GM12891 (cell line): ENCODE results near the gene MACIR.

Source experiments
- DNase-seq: peaks from one replicate; pipeline ENCODE4 v3.0.0; 2011; ENCODE audit warnings: low spot score; ENCODE audit not compliant: insufficient read length
- FAIRE-seq: peaks from 2 replicates; lab custom pipeline; 2011; peaks lifted over from hg19 to GRCh38; lab: Jason Lieb, UNC
- PAX5 ChIP-seq: IDR thresholded peaks from 2 replicates; pipeline ENCODE4 v1.6.1; 2011; ENCODE audit warnings: low read length, moderate library complexity, mild to moderate bottlenecking; ENCODE audit not compliant: insufficient read depth, severe bottlenecking
- POLR2A ChIP-seq: IDR thresholded peaks from 2 replicates; pipeline ENCODE4 v1.6.1; 2011; ENCODE audit warnings: low read depth, low read length, control low read depth
- POLR2AphosphoS5 ChIP-seq: IDR thresholded peaks from 2 replicates; pipeline ENCODE4 v1.6.1; 2011; ENCODE audit warnings: low read depth, low read length, control low read depth
- POU2F2 ChIP-seq: IDR thresholded peaks from 2 replicates; pipeline ENCODE4 v1.6.1; 2011; ENCODE audit warnings: low read depth, mild to moderate bottlenecking, control low read depth, low read length, moderate library complexity
- SPI1 ChIP-seq: IDR thresholded peaks from 2 replicates; pipeline ENCODE4 v1.6.1; 2011; ENCODE audit warnings: low read depth, low read length, control low read depth
- TAF1 ChIP-seq: IDR thresholded peaks from 2 replicates; pipeline ENCODE4 v1.6.1; 2011; ENCODE audit warnings: low read depth, low read length, control low read depth

The MACIR gene

DNA sequence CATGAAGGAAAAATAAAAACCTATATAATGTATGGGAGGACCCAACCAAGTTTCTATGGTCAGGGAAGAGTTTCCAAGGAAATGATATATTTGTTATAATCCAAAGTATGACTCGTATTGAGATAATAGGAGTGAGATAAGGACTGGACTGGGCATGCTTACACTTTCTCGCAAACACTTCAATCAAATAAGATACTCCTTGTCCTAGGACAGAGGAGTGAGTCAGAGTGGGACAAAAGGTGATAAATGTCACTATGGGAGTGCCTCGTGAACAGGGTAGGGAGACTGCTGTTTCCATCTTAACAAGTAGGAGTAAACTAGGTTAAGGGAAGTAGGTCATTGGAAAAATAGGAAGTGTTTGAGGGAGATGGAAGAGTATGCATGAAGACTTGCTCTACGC is 47.2 kb downstream of the MACIR start:
- DNase-seq = no peak
- TF ChIP-seq TAF1 (no peak), PAX5 (no peak), SPI1 (no peak), POLR2A (no peak), POU2F2 (no peak), POLR2AphosphoS5 (no peak)
- no peak for FAIRE-seq

DNA sequence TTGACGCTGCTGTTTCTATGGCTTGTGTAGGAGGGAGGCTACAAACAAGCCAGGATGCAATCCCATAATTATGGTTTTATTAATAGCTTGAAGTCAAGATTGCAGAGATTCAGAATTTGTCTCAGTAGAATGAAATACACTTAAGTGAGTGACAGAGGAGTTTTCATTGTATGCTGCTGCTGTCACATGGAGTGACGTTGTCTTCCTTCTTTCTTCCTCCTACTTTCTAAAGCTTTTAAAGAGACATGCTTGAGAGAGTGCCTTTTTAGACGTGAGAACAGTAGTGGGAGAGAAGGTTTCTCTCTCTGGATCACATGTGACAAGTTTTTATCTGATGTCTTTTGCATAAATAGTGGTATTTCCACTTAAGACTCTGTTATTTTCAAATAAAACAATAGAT is 48.9 kb downstream of the MACIR start:
- no peak for TF ChIP-seq POU2F2
- no peak for TF ChIP-seq POLR2A
- no peak for TF ChIP-seq SPI1
- no peak for TF ChIP-seq POLR2AphosphoS5
- TF ChIP-seq TAF1 = no peak
- TF ChIP-seq PAX5 = no peak
- FAIRE-seq (no peak), DNase-seq (no peak)

DNA sequence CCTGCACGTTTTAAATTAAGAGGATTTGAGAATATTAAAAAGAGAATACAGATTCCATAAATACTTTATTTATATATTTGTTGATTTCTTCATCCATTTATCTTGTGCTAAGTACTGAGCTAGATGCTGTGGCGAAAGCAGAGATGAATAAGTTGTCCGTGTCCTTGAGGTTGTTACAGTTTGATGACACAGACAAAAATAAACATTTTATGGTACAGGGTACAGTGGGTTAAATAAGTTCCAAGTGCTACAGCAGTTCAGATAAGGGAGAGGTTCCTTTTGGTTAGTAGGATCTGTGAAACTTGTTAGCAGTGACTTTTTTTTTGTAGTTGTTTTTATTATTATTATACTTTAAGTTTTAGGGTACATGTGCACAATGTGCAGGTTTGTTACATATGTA is 50.2 kb downstream of the MACIR start:
- DNase-seq (no peak), FAIRE-seq (no peak)
- TF ChIP-seq POLR2A (no peak), POLR2AphosphoS5 (no peak), TAF1 (no peak), SPI1 (no peak)

DNA sequence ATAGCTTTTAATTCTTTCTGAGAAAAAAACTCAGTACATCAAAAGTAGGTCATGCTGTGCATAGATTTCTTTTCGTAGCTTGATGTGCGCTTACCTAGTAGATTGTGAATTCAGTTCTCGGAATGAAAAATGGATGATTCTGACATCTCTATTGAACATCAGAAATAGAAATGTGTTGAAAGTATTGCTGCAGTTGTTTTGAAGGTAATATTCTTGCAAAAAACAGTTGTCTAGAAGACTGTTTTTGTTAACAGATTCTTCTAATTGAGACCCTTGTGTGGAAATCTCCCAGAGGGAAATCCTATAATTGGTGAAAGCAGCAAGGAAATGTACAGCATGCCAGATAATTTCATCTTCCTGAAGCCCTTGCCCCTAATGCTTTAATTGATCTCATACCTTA is 54.5 kb downstream of the MACIR start:
- FAIRE-seq = no peak
- DNase-seq = no peak
- TF ChIP-seq SPI1 (no peak), TAF1 (no peak), POLR2A (no peak), POU2F2 (no peak), PAX5 (no peak), POLR2AphosphoS5 (no peak)

DNA sequence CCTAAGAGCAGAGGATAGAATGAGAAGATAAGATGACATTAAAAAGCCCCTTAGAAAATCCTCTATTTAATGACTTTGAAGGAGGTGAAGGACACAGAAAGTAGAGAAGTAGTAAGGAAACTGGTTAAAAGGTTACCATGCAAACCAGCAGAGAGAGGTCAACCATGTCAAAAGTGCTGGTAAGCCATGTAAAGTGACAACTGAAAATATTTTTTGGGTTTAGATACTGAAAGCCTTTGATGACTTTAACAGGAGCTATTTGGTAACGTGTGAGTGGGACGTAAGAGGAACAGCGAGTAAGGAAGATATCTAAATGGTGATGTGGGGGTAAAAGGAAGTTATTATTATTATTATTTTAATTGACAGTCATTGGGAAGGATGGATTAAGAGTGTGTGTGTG is 56.9 kb downstream of the MACIR start:
- FAIRE-seq = no peak

DNA sequence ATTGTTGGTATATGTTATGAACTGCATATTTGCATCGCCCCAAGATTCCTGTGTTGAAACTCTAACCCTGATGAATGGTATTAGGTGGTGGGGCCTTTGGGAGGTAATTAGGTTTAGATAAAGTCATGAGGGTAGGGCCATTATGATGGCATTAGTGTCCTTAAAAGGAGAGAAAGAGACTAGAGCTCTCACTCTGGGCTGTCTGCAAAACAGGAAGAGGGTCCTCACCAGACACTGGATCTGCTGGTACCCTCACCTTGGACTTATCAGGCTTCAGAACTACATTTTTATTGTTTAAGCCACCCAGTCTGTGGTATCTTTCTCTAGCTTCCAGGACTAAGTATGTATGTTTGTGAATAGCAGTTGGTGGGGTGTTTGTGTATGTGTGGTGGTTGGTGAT is 68.9 kb downstream of the MACIR start:
- FAIRE-seq = no peak
- TF ChIP-seq POLR2AphosphoS5 (no peak), POLR2A (no peak), TAF1 (no peak), PAX5 (no peak)
- no peak for DNase-seq

More for the DNA sequence above, 56.9 kb downstream of the MACIR start:
- no peak for DNase-seq
- TF ChIP-seq SPI1 (no peak), POU2F2 (no peak), POLR2A (no peak), PAX5 (no peak), POLR2AphosphoS5 (no peak), TAF1 (no peak)

DNA sequence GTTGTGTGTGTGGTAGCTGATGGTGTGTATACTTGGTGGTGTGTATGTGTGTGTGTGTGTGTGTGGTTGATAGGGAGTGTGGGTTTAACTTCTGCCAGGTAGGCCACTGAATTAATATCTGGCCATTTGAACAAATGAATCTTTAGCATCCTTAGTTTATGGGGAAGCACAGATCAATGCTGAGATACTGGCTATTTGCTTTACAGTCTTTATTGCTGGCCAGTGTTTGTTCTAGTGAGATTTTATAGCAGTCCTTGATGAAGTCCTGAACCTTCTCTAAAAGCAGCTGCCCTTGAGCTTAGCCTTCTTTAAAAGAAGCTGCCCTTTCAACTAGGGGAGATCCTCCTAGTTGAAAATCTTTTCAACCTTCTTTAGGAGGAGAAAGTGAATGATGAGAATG is 69.3 kb downstream of the MACIR start:
- no peak for FAIRE-seq
- TF ChIP-seq TAF1 (no peak), POLR2AphosphoS5 (no peak), POU2F2 (no peak), POLR2A (no peak), SPI1 (no peak), PAX5 (no peak)
- no peak for DNase-seq
